SIG-M5 treated with dmso at 0.1 percent for 504 hours (cell line): ENCODE results near the gene EIF6.

Experiments
- DNase-seq: peaks from one replicate; lab custom pipeline; 2025; ENCODE audit not compliant: unreplicated experiment; lab: John Stamatoyannopoulos, UW

EIF6 gene

GRCh38 chr20:35295674-35296073 lies 11.1 kb upstream of the EIF6 start:
- DNase-seq = no peak

- no peak for DNase-seq
Measured at GRCh38 chr20:35295058-35295457, 10.5 kb upstream of the EIF6 start.

GRCh38 chr20:35294293-35294685 lies 9.7 kb upstream of the EIF6 start:
- DNase-seq = no peak

GRCh38 chr20:35293303-35294292 lies 9.0 kb upstream of the EIF6 start:
- no peak for DNase-seq

- no peak for DNase-seq
Measured at GRCh38 chr20:35292504-35293285, 8.1 kb upstream of the EIF6 start.

- DNase-seq = no peak
Measured at GRCh38 chr20:35291654-35292503, 7.3 kb upstream of the EIF6 start, which contains the start of gene FAM83C. Gene FAM83C, minus strand, starts transcription at chr20:35292425. Its CDS starts 121 bp downstream, at chr20:35292304.

- DNase-seq = no peak
Measured at GRCh38 chr20:35290887-35291417, 6.4 kb upstream of the EIF6 start.

GRCh38 chr20:35290186-35290886 lies 5.8 kb upstream of the EIF6 start:
- DNase-seq = no peak

- DNase-seq = no peak
Measured at GRCh38 chr20:35288325-35289060, 3.9 kb upstream of the EIF6 start.

GRCh38 chr20:35287509-35288324 lies 3.1 kb upstream of the EIF6 start:
- DNase-seq = no peak

GRCh38 chr20:35286899-35287508 lies 2.4 kb upstream of the EIF6 start:
- DNase-seq = no peak

GRCh38 chr20:35286077-35286898 lies 1.7 kb upstream of the EIF6 start:
- DNase-seq = no peak

GRCh38 chr20:35285806-35286076 lies 1.2 kb upstream of the EIF6 start:
- no peak for DNase-seq

GRCh38 chr20:35284992-35285805 lies 627 bp upstream of the EIF6 start:
- DNase-seq = no peak

- DNase-seq = peak; percentile 60
Measured at GRCh38 chr20:35283441-35284266, 918 bp downstream of the EIF6 start.
